ENCODE results near the gene ST8SIA1. TPM values are rescaled to one million over a fixed set of nuclear protein-coding genes. Genes with fewer than 3 reads are reported as not detected.

ST8SIA1 gene
- total and polyA plus RNA-seq, 2 of the 8 experiments (the other 6 are each of a cell fraction or from before 2014, with no cell fraction given) = 1.9 to 4.4 TPM

DNA sequence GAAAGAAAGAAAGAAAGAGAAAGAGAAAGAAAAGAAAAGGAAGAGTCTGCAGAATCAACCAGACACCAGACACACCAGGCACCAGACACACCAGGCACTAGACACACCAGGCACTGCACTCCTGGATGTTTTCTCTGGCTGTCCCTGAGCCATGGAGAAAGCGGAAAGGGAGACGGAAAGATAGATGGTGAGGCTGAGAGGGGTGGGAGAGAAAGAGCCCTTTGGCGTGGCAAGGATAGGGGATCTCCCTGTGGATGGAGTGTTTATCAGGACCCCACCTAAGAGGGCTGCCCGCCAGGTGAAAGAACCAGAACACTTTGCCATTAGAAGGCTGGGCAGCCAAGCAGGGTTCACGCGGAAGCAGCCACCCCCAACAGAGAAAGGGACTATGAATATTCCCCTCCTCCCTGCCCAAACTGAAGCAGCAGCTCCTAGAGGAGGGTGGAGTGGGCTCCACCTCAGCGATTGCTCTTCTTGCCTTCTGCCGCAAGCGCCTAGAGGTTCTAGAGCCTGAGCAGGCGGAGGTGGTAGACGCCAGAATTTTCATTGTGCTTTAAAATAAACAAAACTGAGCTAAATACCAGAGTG is 13.4 kb downstream of the ST8SIA1 start:
- H3K14ac ChIP-seq (ENCODE audit: insufficient read length) = no peak overlapping the region
- no peak overlapping the region for H3K9ac ChIP-seq (replicated peaks in 1 of 4; ENCODE audit: extremely low read depth in 1 of 4, low read depth in 3 of 4, low read length in 3 of 4)
- H3K36me3 ChIP-seq (ENCODE audit: control insufficient read depth in 2 of 4, insufficient read depth in 4 of 4, low read length in 3 of 4) = no peaks in the 10 kb centered on the region
- no peak overlapping the region for H2BK20ac ChIP-seq (ENCODE audit: low read length)
- peak overlapping the region; percentile 66; the same call in 1 of the 2 replicates for H2AFZ ChIP-seq (ENCODE audit: low read length)
- no peak overlapping the region for H2AK5ac ChIP-seq (ENCODE audit: low read depth, low read length)
- peak in 1 of 2 experiments; percentile 48 for DNase-seq (ENCODE audit: low read depth in 1 of 2, low spot score in 2 of 2)
- H3K23me2 ChIP-seq (ENCODE audit: low read depth, low read length) = no peaks in the 10 kb centered on the region
- H2BK12ac ChIP-seq (ENCODE audit: low read depth, low read length) = 0 out of 2 replicates have a peak overlapping the region, but pooled peaks have one; percentile 42
- CTCF ChIA-PET (ENCODE audit: partially characterized antibody) = interaction anchor here (1.3 to 2.1 kb wide), 4 partner anchors 12 to 200 kb away, joined by 3 to 7 read pairs (median 4); no protein-coding TSS in a partner anchor
- H4K5ac ChIP-seq (ENCODE audit: insufficient read length, low read depth, low read length) = no peak overlapping the region
- no peak overlapping the region for H3K27ac ChIP-seq (ENCODE audit: low read depth, low read length)
- H3K27me3 ChIP-seq (replicated peaks in 1 of 4; ENCODE audit: control insufficient read depth in 3 of 4, extremely low read depth in 1 of 4, insufficient read depth in 3 of 4, low read length in 3 of 4) = peaks cover 0 to 2% (median under 1%) of the 10 kb centered on the region in 4 experiments; a peak in 1 of 7 replicates
- no peak overlapping the region for H3K56ac ChIP-seq (replicated peaks; ENCODE audit: insufficient read length, low read depth, low read length)
- no peak overlapping the region for H3K23ac ChIP-seq (ENCODE audit: insufficient read length)
- no peaks in the 10 kb centered on the region for H3K79me1 ChIP-seq (ENCODE audit: low read depth, low read length)
- POLR2A ChIA-PET (ENCODE audit: partially characterized antibody) = interaction anchor here (0.6 to 1.0 kb wide), 2 partner anchors 12 to 14 kb away, joined by 3 read pairs; no protein-coding TSS in a partner anchor
- H4K20me1 ChIP-seq (replicated peaks in 1 of 2; ENCODE audit: control insufficient read depth in 1 of 2, insufficient read depth in 2 of 2, low read length in 2 of 2) = no peaks in the 10 kb centered on the region
- H3K9me3 ChIP-seq (ENCODE audit: insufficient read depth in 2 of 2, low read depth in 1 of 2, low read length in 1 of 2) = no peaks in the 10 kb centered on the region
- no peak overlapping the region for H3K4ac ChIP-seq (replicated peaks; ENCODE audit: insufficient read length, low read depth, low read length)
- FAIRE-seq = no peak
- WGBS, 2 experiments (ENCODE audit: extremely low coverage in 1 of 2, insufficient coverage in 1 of 2, insufficient read length in 1 of 2, insufficient replicate concordance in 2 of 2, low coverage in 1 of 2, low lambda C conversion rate in 2 of 2, missing lambda C conversion rate in 1 of 2) = 70% methylated on average over 11 of the region's 11 CpGs; no CpG with 5 or more reads in 1 of the 2 experiments
- no peak overlapping the region for H2BK15ac ChIP-seq (ENCODE audit: low read length)
- H2BK5ac ChIP-seq (ENCODE audit: low read depth, low read length) = no peak overlapping the region
- H3K79me2 ChIP-seq (ENCODE audit: control insufficient read depth in 1 of 2, insufficient read depth in 2 of 2, low read length in 2 of 2) = no peaks in the 10 kb centered on the region
- H3K4me3 ChIP-seq (ENCODE audit: extremely low read depth in 1 of 4, insufficient read depth in 2 of 4, low read depth in 3 of 4, low read length in 4 of 4) = no peak overlapping the region
- TF ChIP-seq PHF8 (conservative IDR thresholded peaks at IDR 0.05; ENCODE audit: low read depth, low read length) (no peak), EGR1 (IDR thresholded peaks at IDR 0.05; ENCODE audit: borderline replicate concordance, low read depth, low read length) (no peak)
- TF ChIP-seq, protein P1, sequence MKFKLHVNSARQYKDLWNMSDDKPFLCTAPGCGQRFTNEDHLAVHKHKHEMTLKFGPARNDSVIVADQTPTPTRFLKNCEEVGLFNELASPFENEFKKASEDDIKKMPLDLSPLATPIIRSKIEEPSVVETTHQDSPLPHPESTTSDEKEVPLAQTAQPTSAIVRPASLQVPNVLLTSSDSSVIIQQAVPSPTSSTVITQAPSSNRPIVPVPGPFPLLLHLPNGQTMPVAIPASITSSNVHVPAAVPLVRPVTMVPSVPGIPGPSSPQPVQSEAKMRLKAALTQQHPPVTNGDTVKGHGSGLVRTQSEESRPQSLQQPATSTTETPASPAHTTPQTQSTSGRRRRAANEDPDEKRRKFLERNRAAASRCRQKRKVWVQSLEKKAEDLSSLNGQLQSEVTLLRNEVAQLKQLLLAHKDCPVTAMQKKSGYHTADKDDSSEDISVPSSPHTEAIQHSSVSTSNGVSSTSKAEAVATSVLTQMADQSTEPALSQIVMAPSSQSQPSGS (IDR thresholded peaks at IDR 0.05; ENCODE audit: low read length) = no peak
- H4K8ac ChIP-seq (ENCODE audit: extremely low read depth, insufficient read depth, low read length) = no peak overlapping the region
- H4K91ac ChIP-seq (replicated peaks; ENCODE audit: insufficient read length, low read length) = no peak overlapping the region
- H3K4me2 ChIP-seq (ENCODE audit: insufficient read depth in 1 of 2, low read depth in 2 of 2, low read length in 2 of 2) = peak overlapping the region; percentile 16 to 37; a peak in 1 of 4 replicates
- H2BK120ac ChIP-seq (replicated peaks; ENCODE audit: low read depth, low read length) = no peak overlapping the region
- no peak overlapping the region for H3K18ac ChIP-seq (ENCODE audit: extremely low read depth, low read length)
- H3K4me1 ChIP-seq (replicated peaks in 1 of 4; ENCODE audit: control insufficient read depth in 3 of 4, insufficient read depth in 4 of 4, low read length in 3 of 4) = peaks cover 0 to 4% (median under 1%) of the 10 kb centered on the region in 4 experiments; a peak in 4 of 7 replicates
